Measurements from ENCODE around the gene ZKSCAN8.

ZKSCAN8 gene

GRCh38 chr6:28135393-28135792 is 6.3 kb upstream of the ZKSCAN8 start:
- Histone ChIP-seq H3K79me2 (ENCODE audit: insufficient read depth, low read length) (peaks cover 69% of the 10 kb centered on the region), H3F3A (ENCODE audit: insufficient read depth) (peaks cover 66% of the 10 kb centered on the region), H4K20me1 (ENCODE audit: low read depth, low read length) (no peaks in the 10 kb centered on the region), H3K9me3 (ENCODE audit: insufficient read depth, low read length) (no peaks in the 10 kb centered on the region), H3K4me3 (ENCODE audit: insufficient read depth, low read length, poor library complexity, severe bottlenecking) (peak overlapping the region; percentile 87), H2AFZ (ENCODE audit: low read depth, low read length, severe bottlenecking) (no peak overlapping the region), H3K9ac (ENCODE audit: low read length) (peak overlapping the region; percentile 93), H3K9me2 (replicated peaks; ENCODE audit: insufficient read depth, low read length) (no peaks in the 10 kb centered on the region), H3K27me3 (ENCODE audit: low read length) (no peaks in the 10 kb centered on the region), H3K27ac (ENCODE audit: low read depth, low read length) (peak overlapping the region; percentile 85), H3K4me2 (ENCODE audit: low read depth, low read length, poor library complexity, severe bottlenecking) (peak overlapping the region; percentile 93), H3K36me3 (ENCODE audit: low read length) (no peaks in the 10 kb centered on the region; the same call in 1 of the 2 replicates)
- TF ChIP-seq EZH2phosphoT487 (conservative IDR thresholded peaks at IDR 0.05; ENCODE audit: low read length) (no peak), CTCF (IDR thresholded peaks at IDR 0.05; ENCODE audit: insufficient read depth, low read length, poor library complexity, severe bottlenecking) (no peak)

- Histone ChIP-seq H3K36me3 (ENCODE audit: low read length) (no peaks in the 10 kb centered on the region; the same call in 1 of the 2 replicates), H3K9ac (ENCODE audit: low read length) (peak overlapping the region; percentile 93), H3K27me3 (ENCODE audit: low read length) (no peaks in the 10 kb centered on the region), H4K20me1 (ENCODE audit: low read depth, low read length) (no peaks in the 10 kb centered on the region), H2AFZ (ENCODE audit: low read depth, low read length, severe bottlenecking) (peak overlapping the region; percentile 96), H3K9me2 (replicated peaks; ENCODE audit: insufficient read depth, low read length) (no peaks in the 10 kb centered on the region), H3F3A (ENCODE audit: insufficient read depth) (peaks cover 75% of the 10 kb centered on the region), H3K4me2 (ENCODE audit: low read depth, low read length, poor library complexity, severe bottlenecking) (peak overlapping the region; percentile 93), H3K4me3 (ENCODE audit: insufficient read depth, low read length, poor library complexity, severe bottlenecking) (peak overlapping the region; percentile 87), H3K79me2 (ENCODE audit: insufficient read depth, low read length) (peaks cover 55% of the 10 kb centered on the region), H3K27ac (ENCODE audit: low read depth, low read length) (peak overlapping the region; percentile 85), H3K9me3 (ENCODE audit: insufficient read depth, low read length) (no peaks in the 10 kb centered on the region)
- TF ChIP-seq EZH2phosphoT487 (conservative IDR thresholded peaks at IDR 0.05; ENCODE audit: low read length) (no peak), CTCF (IDR thresholded peaks at IDR 0.05; ENCODE audit: insufficient read depth, low read length, poor library complexity, severe bottlenecking) (no peak)
These were observed 4.8 kb upstream of the ZKSCAN8 start for GRCh38 chr6:28136585-28137504.

GRCh38 chr6:28137505-28137981 is 4.1 kb upstream of the ZKSCAN8 start:
- TF ChIP-seq CTCF (IDR thresholded peaks at IDR 0.05; ENCODE audit: insufficient read depth, low read length, poor library complexity, severe bottlenecking) (no peak), EZH2phosphoT487 (conservative IDR thresholded peaks at IDR 0.05; ENCODE audit: low read length) (no peak)
- H3K27ac ChIP-seq (ENCODE audit: low read depth, low read length) = peak overlapping the region; percentile 85
- H3K27me3 ChIP-seq (ENCODE audit: low read length) = no peaks in the 10 kb centered on the region
- H3K4me2 ChIP-seq (ENCODE audit: low read depth, low read length, poor library complexity, severe bottlenecking) = peak overlapping the region; percentile 93
- peaks cover 55% of the 10 kb centered on the region for H3K79me2 ChIP-seq (ENCODE audit: insufficient read depth, low read length)
- H3F3A ChIP-seq (ENCODE audit: insufficient read depth) = peaks cover 71% of the 10 kb centered on the region
- no peaks in the 10 kb centered on the region for H3K9me2 ChIP-seq (replicated peaks; ENCODE audit: insufficient read depth, low read length)
- no peaks in the 10 kb centered on the region for H4K20me1 ChIP-seq (ENCODE audit: low read depth, low read length)
- no peaks in the 10 kb centered on the region for H3K9me3 ChIP-seq (ENCODE audit: insufficient read depth, low read length)
- H2AFZ ChIP-seq (ENCODE audit: low read depth, low read length, severe bottlenecking) = peak overlapping the region; percentile 96
- no peaks in the 10 kb centered on the region for H3K36me3 ChIP-seq (ENCODE audit: low read length)
- H3K4me3 ChIP-seq (ENCODE audit: insufficient read depth, low read length, poor library complexity, severe bottlenecking) = peak overlapping the region; percentile 87
- H3K9ac ChIP-seq (ENCODE audit: low read length) = peak overlapping the region; percentile 93
